Fibroblast of skin of back (primary cell): Measurements from ENCODE around the gene GNAS-AS1. TPM values are rescaled to one million over a fixed set of nuclear protein-coding genes. Genes with fewer than 3 reads are reported as not detected.

Source experiments
- DNase-seq: peaks from one replicate; pipeline ENCODE4 v3.0.0-alpha.2; 2013
- polyA plus RNA-seq, 2 experiments: library from polyadenylated mRNA; unstranded; fragments of 120-200 nt; gene quantifications; one replicate each; pipeline ENCODE4 v1.2.1, GENCODE V29; 2013; ENCODE audit not compliant: insufficient read length in 2 of 2

GNAS-AS1 gene
- 0.61 TPM for polyA plus RNA-seq (2013, experiment 1 of 2; ENCODE audit: insufficient read length)
- polyA plus RNA-seq (2013, experiment 2 of 2; ENCODE audit: insufficient read length) = 0.65 TPM

- DNase-seq = peak; percentile 92
Measured at GRCh38 chr20:58850693-58851174, at the start of gene GNAS-AS1. Gene GNAS-AS1 (minus strand): TSS chr20:58850902.

GRCh38 chr20:58900397-58900796, 49.7 kb upstream of the GNAS-AS1 start:
- no peak for DNase-seq

- no peak for DNase-seq
Measured at GRCh38 chr20:58899512-58899911, 48.8 kb upstream of the GNAS-AS1 start.

- DNase-seq = no peak
Measured at GRCh38 chr20:58898629-58899408, 48.1 kb upstream of the GNAS-AS1 start.

- no peak for DNase-seq
Measured at GRCh38 chr20:58897488-58897887, 46.8 kb upstream of the GNAS-AS1 start.

- no peak for DNase-seq
Measured at GRCh38 chr20:58896820-58897219, 46.1 kb upstream of the GNAS-AS1 start.

- DNase-seq = no peak
Measured at GRCh38 chr20:58895448-58896180, 44.9 kb upstream of the GNAS-AS1 start.

- DNase-seq = no peak
Measured at GRCh38 chr20:58894652-58895447, 44.1 kb upstream of the GNAS-AS1 start.

- no peak for DNase-seq
Measured at GRCh38 chr20:58893355-58894120, 42.8 kb upstream of the GNAS-AS1 start.

- no peak for DNase-seq
Measured at GRCh38 chr20:58892932-58893224, 42.2 kb upstream of the GNAS-AS1 start.

- DNase-seq = peak; percentile 72
Measured at GRCh38 chr20:58892141-58892931, 41.6 kb upstream of the GNAS-AS1 start.

GRCh38 chr20:58891718-58892140, 41.0 kb upstream of the GNAS-AS1 start:
- DNase-seq = peak; percentile 50

GRCh38 chr20:58891086-58891717, 40.5 kb upstream of the GNAS-AS1 start:
- peak; percentile 84 for DNase-seq

GRCh38 chr20:58890518-58891085, 39.9 kb upstream of the GNAS-AS1 start:
- DNase-seq = peak; percentile 88

GRCh38 chr20:58889798-58890517, 39.3 kb upstream of the GNAS-AS1 start:
- no peak for DNase-seq

GRCh38 chr20:58889334-58889760, 38.6 kb upstream of the GNAS-AS1 start:
- no peak for DNase-seq

- peak; percentile 79 for DNase-seq
Measured at GRCh38 chr20:58888521-58889333, 38.0 kb upstream of the GNAS-AS1 start.

GRCh38 chr20:58888103-58888502, 37.4 kb upstream of the GNAS-AS1 start:
- DNase-seq = no peak

- no peak for DNase-seq
Measured at GRCh38 chr20:58886546-58886945, 35.8 kb upstream of the GNAS-AS1 start.
